SK-N-SH (cell line): ENCODE data around the gene EXOC6.

Experiments used
- CTCF ChIP-seq: fragments of 200-600 bp; sonication (generic); IDR thresholded peaks from 2 replicates; pipeline ENCODE4 v1.6.1; 2017; ENCODE audit warnings: antibody characterized with exemption, mild to moderate bottlenecking, moderate library complexity
- EZH2phosphoT487 ChIP-seq: fragments of 200-600 bp; sonication (generic); IDR thresholded peaks from 2 replicates; pipeline ENCODE4 v1.6.1; 2017; ENCODE audit warnings: low read depth, mixed run types, mild to moderate bottlenecking, antibody characterized with exemption, moderate library complexity, borderline replicate concordance
- PBX3 ChIP-seq: IDR thresholded peaks from 2 replicates; pipeline ENCODE4; 2012
- POLR2AphosphoS5 ChIP-seq: IDR thresholded peaks from 2 replicates; pipeline ENCODE4 v1.6.1; 2012; ENCODE audit warnings: low read depth, low read length

GRCh38 chr10:92830478-92831389 lies 17.6 kb upstream of the EXOC6 start:
- no peak for TF ChIP-seq POLR2AphosphoS5
- TF ChIP-seq PBX3: no peak
- no peak for TF ChIP-seq CTCF
- TF ChIP-seq EZH2phosphoT487: no peak
